Neuronal stem cell (in vitro differentiated cells): Measurements from ENCODE around the gene SCRN2.

Experiments
- DNase-seq: peaks from one replicate; pipeline ENCODE4 v3.0.0-alpha.2; 2013; ENCODE audit warnings: low spot score
- H2AFZ ChIP-seq: one replicate; pipeline ENCODE4 v1.6.1; 2013; ENCODE audit warnings: mild to moderate bottlenecking, low read length, inconsistent platforms
- H2AK5ac ChIP-seq: 2 replicates; pipeline ENCODE4 v1.6.1; 2013; ENCODE audit warnings: low read depth, mild to moderate bottlenecking, inconsistent platforms, low read length, moderate library complexity, mixed read lengths
- H2BK120ac ChIP-seq: 2 replicates; pipeline ENCODE4 v1.6.1; 2013; ENCODE audit warnings: low read depth, mild to moderate bottlenecking, inconsistent platforms, low read length, moderate library complexity, mixed read lengths
- H2BK12ac ChIP-seq: one replicate; pipeline ENCODE4 v1.6.1; 2013; ENCODE audit warnings: low read length, inconsistent platforms
- H2BK15ac ChIP-seq: 2 replicates; pipeline ENCODE4 v1.6.1; 2013; ENCODE audit warnings: mild to moderate bottlenecking, low read length, inconsistent platforms, mixed read lengths
- H2BK5ac ChIP-seq: one replicate; pipeline ENCODE4 v1.6.1; 2013; ENCODE audit warnings: inconsistent platforms, mild to moderate bottlenecking, low read length, moderate library complexity
- H3K14ac ChIP-seq: one replicate; pipeline ENCODE4 v1.6.1; 2013; ENCODE audit warnings: low read length, inconsistent platforms
- H3K18ac ChIP-seq: 2 replicates; pipeline ENCODE4 v1.6.1; 2013; ENCODE audit warnings: low read length, inconsistent platforms
- H3K23ac ChIP-seq: 2 replicates; pipeline ENCODE4 v1.6.1; 2013; ENCODE audit warnings: low read depth, mild to moderate bottlenecking, mixed read lengths, low read length, inconsistent platforms; ENCODE audit not compliant: poor library complexity
- H3K27ac ChIP-seq: replicated peaks from 3 replicates; pipeline ENCODE4 v1.5.1; 2013; ENCODE audit warnings: low read length, inconsistent platforms
- H3K27me3 ChIP-seq, 3 experiments: 2 replicates each; pipeline ENCODE4 v1.6.1; 2013; ENCODE audit warnings: low read length in 3 of 3, mild to moderate bottlenecking in 2 of 3, inconsistent platforms in 1 of 3, low read depth in 1 of 3, mixed read lengths in 1 of 3, moderate library complexity in 1 of 3; ENCODE audit not compliant: control insufficient read depth in 3 of 3, insufficient read depth in 3 of 3
- H3K36me3 ChIP-seq, 2 donors: replicated peaks in 1 of 2; 2 replicates each; pipeline ENCODE4 v1.6.1; 2013; ENCODE audit warnings: low read length in 2 of 2; ENCODE audit not compliant: control insufficient read depth in 2 of 2, insufficient read depth in 2 of 2
- H3K4ac ChIP-seq: 2 replicates; pipeline ENCODE4 v1.6.1; 2013; ENCODE audit warnings: inconsistent platforms, mild to moderate bottlenecking, low read length, moderate library complexity
- H3K4me1 ChIP-seq, 2 donors: 1 replicate in 1 of 2; 2 replicates in 1 of 2; pipeline ENCODE4 v1.6.1; 2013; ENCODE audit warnings: low read length in 2 of 2, low read depth in 1 of 2; ENCODE audit not compliant: control insufficient read depth in 2 of 2, insufficient read depth in 1 of 2
- H3K4me2 ChIP-seq: one replicate; pipeline ENCODE4 v1.6.1; 2013; ENCODE audit warnings: mild to moderate bottlenecking, low read length, inconsistent platforms; ENCODE audit not compliant: insufficient read depth, poor library complexity, severe bottlenecking
- H3K4me3 ChIP-seq, 2 donors: 2 replicates each; pipeline ENCODE4 v1.5.1; 2013; ENCODE audit warnings: low read length in 2 of 2, mild to moderate bottlenecking in 2 of 2, inconsistent platforms in 1 of 2, moderate library complexity in 1 of 2
- H3K79me1 ChIP-seq: one replicate; pipeline ENCODE4 v1.6.1; 2013; ENCODE audit warnings: low read depth, mild to moderate bottlenecking, inconsistent platforms, low read length, moderate library complexity
- H3K9ac ChIP-seq: one replicate; pipeline ENCODE4 v1.6.1; 2013; ENCODE audit warnings: mild to moderate bottlenecking, low read depth, low read length, inconsistent platforms; ENCODE audit not compliant: poor library complexity
- H3K9me3 ChIP-seq, 2 donors: replicated peaks in 1 of 2; 2 replicates each; pipeline versions ENCODE3 to v1.6.1; 2013; ENCODE audit warnings: low read length in 2 of 2, mild to moderate bottlenecking in 2 of 2, inconsistent platforms in 1 of 2, low read depth in 1 of 2, mixed read lengths in 1 of 2, moderate library complexity in 1 of 2; ENCODE audit not compliant: control insufficient read depth in 2 of 2, insufficient read depth in 1 of 2
- H4K8ac ChIP-seq: one replicate; pipeline ENCODE4 v1.6.1; 2013; ENCODE audit warnings: low read depth, mild to moderate bottlenecking, inconsistent platforms, low read length, moderate library complexity
- H4K91ac ChIP-seq: one replicate; pipeline ENCODE4 v1.6.1; 2013; ENCODE audit warnings: low read length, low read depth, mild to moderate bottlenecking, inconsistent platforms; ENCODE audit not compliant: poor library complexity
- WGBS, 2 donors: extraction: QIAGEN DNeasy Blood & Tissue Kit; methylation state at CpG; one replicate each; pipeline ENCODE4 v1.1.7; 2013; ENCODE audit warnings: missing lambda C conversion rate in 2 of 2, mixed read lengths in 1 of 2; ENCODE audit not compliant: insufficient read length in 2 of 2, insufficient replicate concordance in 1 of 2; ENCODE audit errors: extremely low coverage in 2 of 2; 5-methylcytosine and 5-hydroxymethylcytosine counted together

Gene SCRN2

DNA sequence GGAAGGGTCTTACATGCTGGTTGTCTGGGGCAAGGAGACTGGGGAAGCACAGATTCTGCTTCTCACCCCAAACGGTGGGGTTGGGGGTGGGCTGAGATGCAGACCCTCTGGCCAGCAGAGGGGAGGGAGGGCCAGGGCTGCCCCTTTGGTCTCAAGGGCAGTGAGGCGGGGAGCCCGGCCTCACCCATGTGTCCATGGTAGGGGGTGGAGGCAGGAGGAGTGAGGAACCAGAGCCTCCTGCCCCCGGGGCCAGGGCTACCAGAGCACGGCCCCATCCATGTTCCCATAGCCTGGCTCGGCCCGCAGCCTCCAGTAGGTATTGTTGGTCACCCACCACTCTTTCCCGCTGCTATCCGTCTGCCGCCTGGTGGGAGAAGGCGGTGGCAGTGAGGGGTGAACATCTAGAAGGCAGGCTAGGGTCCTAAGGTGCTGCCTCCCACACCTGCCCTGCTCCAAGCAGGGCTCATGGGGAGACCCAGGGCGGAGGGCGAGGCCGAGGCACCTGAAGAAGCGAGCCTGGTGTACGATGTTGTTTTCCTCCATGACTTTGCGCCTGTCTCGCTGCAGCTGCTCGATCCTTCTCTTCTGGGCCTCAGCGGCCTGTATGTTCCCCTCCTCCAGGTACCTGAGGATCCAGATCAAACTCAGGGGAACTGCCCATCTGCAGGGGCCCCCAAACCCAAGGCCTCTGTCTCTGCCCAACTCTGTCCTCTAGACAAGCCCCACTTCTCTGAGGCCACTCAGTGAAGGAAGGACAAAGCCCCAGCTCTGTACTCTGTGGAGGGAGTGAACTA is 32.8 kb downstream of the SCRN2 start:
- no peak overlapping the region for H2BK5ac ChIP-seq
- no CpG with 5 or more reads among the region's 20 CpGs for WGBS, 2 donors
- no peaks in the 10 kb centered on the region for H3K9me3 ChIP-seq
- no peaks in the 10 kb centered on the region for H3K79me1 ChIP-seq
- H4K91ac ChIP-seq = no peak overlapping the region
- H3K27ac ChIP-seq = no peak overlapping the region
- H4K8ac ChIP-seq = peak overlapping the region; percentile 43
- H2AFZ ChIP-seq = no peak overlapping the region
- H3K23ac ChIP-seq = no peak overlapping the region
- H3K4me1 ChIP-seq = no peaks in the 10 kb centered on the region
- no peak overlapping the region for H2AK5ac ChIP-seq
- H3K4me2 ChIP-seq = no peak overlapping the region
- no peak overlapping the region for H2BK12ac ChIP-seq
- H3K4me3 ChIP-seq = no peak overlapping the region
- H3K18ac ChIP-seq = no peak overlapping the region
- H2BK120ac ChIP-seq = no peak overlapping the region
- peak overlapping the region; percentile 38 for H3K14ac ChIP-seq
- H3K4ac ChIP-seq = no peak overlapping the region
- peak overlapping the region; percentile 44 for H3K9ac ChIP-seq
- no peak for DNase-seq
- no peak overlapping the region for H2BK15ac ChIP-seq
- peaks cover 12 to 23% of the 10 kb centered on the region in 2 donors for H3K36me3 ChIP-seq
- H3K27me3 ChIP-seq = peaks cover 0 to 8% (median 2%) of the 10 kb centered on the region in 3 experiments

DNA sequence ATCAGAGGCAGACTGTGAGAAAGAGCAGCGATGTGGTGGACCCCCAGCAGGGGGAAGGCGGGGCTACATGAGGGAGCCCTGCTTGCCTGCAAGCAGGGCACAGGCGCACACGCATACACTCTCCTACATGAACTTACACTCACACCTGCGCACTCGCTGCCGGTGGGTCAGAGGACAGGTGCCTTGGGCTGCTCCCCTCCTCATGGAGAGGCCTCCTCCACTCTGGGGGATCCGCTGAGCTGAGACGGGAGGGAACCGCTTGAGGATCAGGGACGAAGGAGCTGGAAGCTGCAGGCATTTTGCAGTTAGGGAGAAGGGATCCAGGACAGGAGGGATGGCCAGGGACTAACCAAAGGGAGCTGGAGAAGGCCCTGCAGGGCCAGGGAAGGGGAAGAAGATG is 33.7 kb downstream of the SCRN2 start:
- Histone ChIP-seq H3K79me1 (no peaks in the 10 kb centered on the region), H2AFZ (no peak overlapping the region), H2BK12ac (no peak overlapping the region), H3K27ac (no peak overlapping the region), H2BK5ac (no peak overlapping the region), H2BK120ac (no peak overlapping the region), H3K23ac (no peak overlapping the region), H2BK15ac (no peak overlapping the region), H3K4me1 (no peaks in the 10 kb centered on the region), H4K8ac (no peak overlapping the region), H3K27me3 (peaks cover 0 to 14% (median 2%) of the 10 kb centered on the region in 3 experiments), H2AK5ac (no peak overlapping the region), H3K14ac (no peak overlapping the region), H3K4me3 (no peak overlapping the region), H3K18ac (no peak overlapping the region), H3K36me3 (peaks cover 12 to 23% of the 10 kb centered on the region in 2 donors), H3K9me3 (no peaks in the 10 kb centered on the region), H3K4me2 (no peak overlapping the region), H4K91ac (no peak overlapping the region), H3K4ac (no peak overlapping the region), H3K9ac (no peak overlapping the region)
- no peak for DNase-seq
- WGBS, 2 donors = no CpG with 5 or more reads among the region's 11 CpGs

DNA sequence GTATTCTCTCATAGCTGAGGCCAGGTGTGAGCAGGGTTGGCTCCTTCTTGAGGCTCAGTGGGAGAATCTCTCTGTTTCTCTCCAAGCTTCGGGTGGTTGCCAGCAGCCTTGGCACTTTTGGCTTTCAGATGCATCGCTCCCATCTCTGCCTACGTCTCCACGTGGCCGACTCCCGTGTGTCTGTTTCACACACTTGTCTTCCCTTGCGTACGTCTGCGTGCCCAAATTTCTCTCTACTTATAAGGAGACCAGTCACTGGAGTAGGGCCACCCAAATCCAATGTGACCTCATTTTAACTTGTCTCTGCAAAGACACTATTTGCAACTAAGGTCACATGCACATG is 34.2 kb downstream of the SCRN2 start:
- no peak overlapping the region for H4K91ac ChIP-seq
- peaks cover 12 to 23% of the 10 kb centered on the region in 2 donors for H3K36me3 ChIP-seq
- H3K4me1 ChIP-seq = no peaks in the 10 kb centered on the region
- no CpG with 5 or more reads among the region's 9 CpGs for WGBS, 2 donors
- no peak overlapping the region for H4K8ac ChIP-seq
- H3K4me3 ChIP-seq = no peak overlapping the region
- no peak overlapping the region for H3K14ac ChIP-seq
- H3K9ac ChIP-seq = no peak overlapping the region
- no peak overlapping the region for H2AFZ ChIP-seq
- no peak overlapping the region for H2AK5ac ChIP-seq
- H3K27me3 ChIP-seq = peaks cover 0 to 19% (median 2%) of the 10 kb centered on the region in 3 experiments
- no peak overlapping the region for H2BK120ac ChIP-seq
- H3K4ac ChIP-seq = no peak overlapping the region
- no peak for DNase-seq
- H3K4me2 ChIP-seq = no peak overlapping the region
- no peak overlapping the region for H3K18ac ChIP-seq
- no peak overlapping the region for H3K23ac ChIP-seq
- no peak overlapping the region for H2BK15ac ChIP-seq
- no peak overlapping the region for H2BK5ac ChIP-seq
- no peak overlapping the region for H2BK12ac ChIP-seq
- H3K27ac ChIP-seq = no peak overlapping the region
- no peaks in the 10 kb centered on the region for H3K9me3 ChIP-seq
- no peaks in the 10 kb centered on the region for H3K79me1 ChIP-seq

DNA sequence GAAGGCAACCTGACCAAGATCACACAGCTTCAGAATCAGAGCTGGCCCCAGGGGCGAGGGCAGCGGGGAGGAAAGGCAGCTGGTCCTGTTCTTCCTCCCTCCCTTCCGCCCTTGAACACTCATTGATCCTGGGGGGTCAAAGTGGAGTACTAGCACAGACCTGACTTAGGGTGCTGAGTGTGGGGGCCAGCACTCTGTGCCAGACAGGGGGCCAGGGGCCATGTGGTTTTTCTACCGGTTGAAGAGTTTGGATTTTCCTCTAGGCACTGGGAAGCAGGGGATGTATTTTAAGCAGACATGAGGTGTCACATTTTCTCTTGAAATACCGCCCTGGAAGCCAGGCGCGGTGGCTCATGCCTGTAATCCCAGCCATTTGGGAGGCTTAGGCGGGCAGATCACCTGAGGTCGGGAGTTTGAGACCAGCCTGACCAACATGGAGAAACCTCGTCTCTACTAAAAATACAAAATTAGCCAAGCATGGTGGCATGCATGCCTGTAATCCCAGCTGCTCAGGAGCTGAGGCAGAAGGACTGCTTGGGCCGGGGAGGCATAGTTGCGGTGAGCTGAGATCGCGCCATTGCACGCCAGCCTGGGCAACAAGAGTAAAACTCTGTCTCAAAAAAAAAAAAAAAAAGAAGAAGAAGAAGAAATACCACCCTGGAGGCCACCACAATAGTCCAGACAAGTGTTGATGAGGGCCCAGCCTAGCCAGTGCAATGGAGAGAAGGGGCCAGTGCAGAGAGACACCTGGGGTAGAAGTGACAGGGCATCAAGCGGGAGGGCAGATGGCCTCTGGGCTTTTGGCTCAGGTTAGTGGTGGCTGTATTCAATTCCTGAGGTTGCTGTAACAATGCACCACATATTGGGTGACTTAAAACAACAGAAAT is 34.8 kb downstream of the SCRN2 start:
- Histone ChIP-seq H3K23ac (no peak overlapping the region), H3K14ac (no peak overlapping the region), H3K79me1 (no peaks in the 10 kb centered on the region), H2AK5ac (no peak overlapping the region), H2BK120ac (no peak overlapping the region), H3K9ac (no peak overlapping the region), H3K27me3 (peaks cover 0 to 24% (median 5%) of the 10 kb centered on the region in 3 experiments), H4K8ac (no peak overlapping the region), H3K36me3 (peaks cover 12 to 23% of the 10 kb centered on the region in 2 donors), H3K9me3 (no peaks in the 10 kb centered on the region), H3K18ac (no peak overlapping the region), H4K91ac (no peak overlapping the region), H3K4ac (no peak overlapping the region), H3K4me3 (no peak overlapping the region), H3K4me2 (no peak overlapping the region), H2BK15ac (no peak overlapping the region), H2BK12ac (no peak overlapping the region), H3K27ac (no peak overlapping the region), H2BK5ac (no peak overlapping the region), H3K4me1 (no peaks in the 10 kb centered on the region), H2AFZ (no peak overlapping the region)
- WGBS, 2 donors = no CpG with 5 or more reads among the region's 16 CpGs
- DNase-seq = no peak
